Measurements from ENCODE around the gene TRPM8.

Gene TRPM8

DNA sequence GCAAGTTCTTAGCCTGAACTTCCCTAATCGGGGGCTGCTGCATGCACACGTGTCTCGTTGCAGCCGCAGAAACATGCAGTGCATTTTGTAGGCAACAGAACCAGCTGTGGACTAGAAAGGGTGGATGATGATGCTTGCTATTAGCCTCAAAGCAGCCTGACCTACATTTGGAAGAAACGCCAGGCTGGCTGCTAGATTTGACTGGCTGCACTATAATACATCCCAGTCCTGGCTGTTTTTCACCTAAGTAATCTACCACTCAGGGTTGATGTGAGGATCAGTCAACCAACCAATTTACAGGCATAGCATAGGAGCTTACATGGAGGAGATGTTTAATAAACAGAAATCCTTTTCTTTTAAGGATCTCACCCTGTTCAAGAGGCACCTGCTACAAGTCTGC, 77.0 kb downstream of the TRPM8 start:
- no peak for ATAC-seq
- TF ChIP-seq RARB (CRISPR knock-in tag; IDR thresholded peaks at IDR 0.05) (no peak), ZC3H10 (CRISPR knock-in tag; IDR thresholded peaks at IDR 0.05) (no peak), ESRRG (CRISPR knock-in tag; IDR thresholded peaks at IDR 0.05) (no peak), ZNF70 (CRISPR knock-in tag; IDR thresholded peaks at IDR 0.05) (no peak), SNAI2 (CRISPR knock-in tag; IDR thresholded peaks at IDR 0.05) (no peak), ZNF8 (CRISPR knock-in tag; IDR thresholded peaks at IDR 0.05) (no peak), ZFP30 (CRISPR knock-in tag; IDR thresholded peaks at IDR 0.05) (no peak), ZFP3 (CRISPR knock-in tag; IDR thresholded peaks at IDR 0.05) (no peak), ARNTL (CRISPR knock-in tag; IDR thresholded peaks at IDR 0.05; ENCODE audit: borderline replicate concordance, low read depth) (no peak)

- TF ChIP-seq RARB (CRISPR knock-in tag; IDR thresholded peaks at IDR 0.05) (no peak), OSR1 (CRISPR knock-in tag; IDR thresholded peaks at IDR 0.05) (no peak), PPARA (CRISPR knock-in tag; IDR thresholded peaks at IDR 0.05; ENCODE audit: borderline replicate concordance) (no peak), CSDC2 (CRISPR knock-in tag; IDR thresholded peaks at IDR 0.05) (no peak), ARNTL (CRISPR knock-in tag; IDR thresholded peaks at IDR 0.05; ENCODE audit: borderline replicate concordance, low read depth) (no peak), BACH2 (CRISPR knock-in tag; IDR thresholded peaks at IDR 0.05; ENCODE audit: borderline replicate concordance) (no peak), ZC3H10 (CRISPR knock-in tag; IDR thresholded peaks at IDR 0.05) (no peak), ZFP30 (CRISPR knock-in tag; IDR thresholded peaks at IDR 0.05) (no peak), ISL1 (CRISPR knock-in tag; IDR thresholded peaks at IDR 0.05) (no peak), POU6F1 (CRISPR knock-in tag; IDR thresholded peaks at IDR 0.05; ENCODE audit: borderline replicate concordance, low read depth) (no peak), SNAI2 (CRISPR knock-in tag; IDR thresholded peaks at IDR 0.05) (no peak), ESRRG (CRISPR knock-in tag; IDR thresholded peaks at IDR 0.05) (no peak), ZNF565 (CRISPR knock-in tag; conservative IDR thresholded peaks at IDR 0.05; ENCODE audit: low read depth) (no peak), TCF4 (CRISPR knock-in tag; IDR thresholded peaks at IDR 0.05; ENCODE audit: borderline replicate concordance) (no peak), TOX (CRISPR knock-in tag; IDR thresholded peaks at IDR 0.05; ENCODE audit: borderline replicate concordance) (no peak), ZNF8 (CRISPR knock-in tag; IDR thresholded peaks at IDR 0.05) (no peak)
- no peak for ATAC-seq
Measured at GRCh38 chr2:233996000-233996399, 78.8 kb downstream of the TRPM8 start.

GRCh38 chr2:233996461-233996860, 79.3 kb downstream of the TRPM8 start:
- TF ChIP-seq, protein P1, sequence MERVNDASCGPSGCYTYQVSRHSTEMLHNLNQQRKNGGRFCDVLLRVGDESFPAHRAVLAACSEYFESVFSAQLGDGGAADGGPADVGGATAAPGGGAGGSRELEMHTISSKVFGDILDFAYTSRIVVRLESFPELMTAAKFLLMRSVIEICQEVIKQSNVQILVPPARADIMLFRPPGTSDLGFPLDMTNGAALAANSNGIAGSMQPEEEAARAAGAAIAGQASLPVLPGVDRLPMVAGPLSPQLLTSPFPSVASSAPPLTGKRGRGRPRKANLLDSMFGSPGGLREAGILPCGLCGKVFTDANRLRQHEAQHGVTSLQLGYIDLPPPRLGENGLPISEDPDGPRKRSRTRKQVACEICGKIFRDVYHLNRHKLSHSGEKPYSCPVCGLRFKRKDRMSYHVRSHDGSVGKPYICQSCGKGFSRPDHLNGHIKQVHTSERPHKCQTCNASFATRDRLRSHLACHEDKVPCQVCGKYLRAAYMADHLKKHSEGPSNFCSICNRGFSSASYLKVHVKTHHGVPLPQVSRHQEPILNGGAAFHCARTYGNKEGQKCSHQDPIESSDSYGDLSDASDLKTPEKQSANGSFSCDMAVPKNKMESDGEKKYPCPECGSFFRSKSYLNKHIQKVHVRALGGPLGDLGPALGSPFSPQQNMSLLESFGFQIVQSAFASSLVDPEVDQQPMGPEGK (CRISPR knock-in tag; IDR thresholded peaks at IDR 0.05; ENCODE audit: borderline replicate concordance): no peak
- TF ChIP-seq, protein P2, sequence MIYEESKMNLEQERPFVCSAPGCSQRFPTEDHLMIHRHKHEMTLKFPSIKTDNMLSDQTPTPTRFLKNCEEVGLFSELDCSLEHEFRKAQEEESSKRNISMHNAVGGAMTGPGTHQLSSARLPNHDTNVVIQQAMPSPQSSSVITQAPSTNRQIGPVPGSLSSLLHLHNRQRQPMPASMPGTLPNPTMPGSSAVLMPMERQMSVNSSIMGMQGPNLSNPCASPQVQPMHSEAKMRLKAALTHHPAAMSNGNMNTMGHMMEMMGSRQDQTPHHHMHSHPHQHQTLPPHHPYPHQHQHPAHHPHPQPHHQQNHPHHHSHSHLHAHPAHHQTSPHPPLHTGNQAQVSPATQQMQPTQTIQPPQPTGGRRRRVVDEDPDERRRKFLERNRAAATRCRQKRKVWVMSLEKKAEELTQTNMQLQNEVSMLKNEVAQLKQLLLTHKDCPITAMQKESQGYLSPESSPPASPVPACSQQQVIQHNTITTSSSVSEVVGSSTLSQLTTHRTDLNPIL (CRISPR knock-in tag; IDR thresholded peaks at IDR 0.05; ENCODE audit: low read depth): no peak
- TF ChIP-seq SNAI2 (CRISPR knock-in tag; IDR thresholded peaks at IDR 0.05): no peak
- no peak for TF ChIP-seq PPARA (CRISPR knock-in tag; IDR thresholded peaks at IDR 0.05; ENCODE audit: borderline replicate concordance)
- TF ChIP-seq CSRNP3 (CRISPR knock-in tag; IDR thresholded peaks at IDR 0.05): no peak
- no peak for TF ChIP-seq OSR1 (CRISPR knock-in tag; IDR thresholded peaks at IDR 0.05)
- no peak for ATAC-seq

- no peak for ATAC-seq
- no peak for TF ChIP-seq ZFP30 (CRISPR knock-in tag; IDR thresholded peaks at IDR 0.05)
- TF ChIP-seq ESRRG (CRISPR knock-in tag; IDR thresholded peaks at IDR 0.05): no peak
- no peak for TF ChIP-seq ISL1 (CRISPR knock-in tag; IDR thresholded peaks at IDR 0.05)
- no peak for TF ChIP-seq PPARA (CRISPR knock-in tag; IDR thresholded peaks at IDR 0.05; ENCODE audit: borderline replicate concordance)
- TF ChIP-seq TSHZ2 (CRISPR knock-in tag; IDR thresholded peaks at IDR 0.05): no peak
- no peak for TF ChIP-seq CSDC2 (CRISPR knock-in tag; IDR thresholded peaks at IDR 0.05)
- no peak for TF ChIP-seq RARB (CRISPR knock-in tag; IDR thresholded peaks at IDR 0.05)
- TF ChIP-seq, protein P1 (CRISPR knock-in tag; IDR thresholded peaks at IDR 0.05; ENCODE audit: borderline replicate concordance): no peak
- TF ChIP-seq ARNTL (CRISPR knock-in tag; IDR thresholded peaks at IDR 0.05; ENCODE audit: borderline replicate concordance, low read depth): no peak
- TF ChIP-seq CSRNP3 (CRISPR knock-in tag; IDR thresholded peaks at IDR 0.05): no peak
- TF ChIP-seq SNAI2 (CRISPR knock-in tag; IDR thresholded peaks at IDR 0.05): no peak
Measured at GRCh38 chr2:233997707-233998106, 80.5 kb downstream of the TRPM8 start.
